ENCODE data around the gene FRMD4B.

FRMD4B gene

GRCh38 chr3:69178838-69179739 lies 206.8 kb downstream of the FRMD4B start:
- Mint-ChIP-seq H3K36me3 (ENCODE audit: low read depth) (peaks cover 86% of the 10 kb centered on the region), H3K9me3 (no peaks in the 10 kb centered on the region), H3K27ac (no peak overlapping the region), H3K27me3 (no peaks in the 10 kb centered on the region), H3K4me3 (no peak overlapping the region), H3K4me1 (ENCODE audit: low read depth) (no peaks in the 10 kb centered on the region)
- intact Hi-C loops (cut with micrococcal nuclease): loop anchor here (10.0 kb wide), 1 partner anchor 144 kb away; no protein-coding TSS in a partner anchor

GRCh38 chr3:69178082-69178481 lies 207.8 kb downstream of the FRMD4B start:
- Mint-ChIP-seq H3K27ac (no peak overlapping the region), H3K4me3 (no peak overlapping the region), H3K36me3 (ENCODE audit: low read depth) (peaks cover 92% of the 10 kb centered on the region), H3K4me1 (ENCODE audit: low read depth) (no peaks in the 10 kb centered on the region), H3K9me3 (no peaks in the 10 kb centered on the region), H3K27me3 (no peaks in the 10 kb centered on the region)
- intact Hi-C loops (cut with micrococcal nuclease): loop anchor here (10.0 kb wide), 1 partner anchor 143 kb away; no protein-coding TSS in a partner anchor

GRCh38 chr3:69174871-69175737 lies 210.8 kb downstream of the FRMD4B start:
- intact Hi-C loops (cut with micrococcal nuclease): loop anchor here (5.0 to 10.0 kb wide), 2 partner anchors 127 to 140 kb away; no protein-coding TSS in a partner anchor
- Mint-ChIP-seq H3K36me3 (ENCODE audit: low read depth) (peaks cover 92% of the 10 kb centered on the region), H3K9me3 (no peaks in the 10 kb centered on the region), H3K4me3 (no peak overlapping the region), H3K27ac (no peak overlapping the region), H3K4me1 (ENCODE audit: low read depth) (no peaks in the 10 kb centered on the region), H3K27me3 (no peaks in the 10 kb centered on the region)

GRCh38 chr3:69174445-69174844 lies 211.4 kb downstream of the FRMD4B start:
- Mint-ChIP-seq H3K27me3 (no peaks in the 10 kb centered on the region), H3K4me3 (no peak overlapping the region), H3K9me3 (no peaks in the 10 kb centered on the region), H3K36me3 (ENCODE audit: low read depth) (peaks cover 91% of the 10 kb centered on the region), H3K27ac (no peak overlapping the region), H3K4me1 (ENCODE audit: low read depth) (no peaks in the 10 kb centered on the region)
- intact Hi-C loops (cut with micrococcal nuclease): loop anchor here (5.0 to 10.0 kb wide), 2 partner anchors 128 to 140 kb away; no protein-coding TSS in a partner anchor

DNA sequence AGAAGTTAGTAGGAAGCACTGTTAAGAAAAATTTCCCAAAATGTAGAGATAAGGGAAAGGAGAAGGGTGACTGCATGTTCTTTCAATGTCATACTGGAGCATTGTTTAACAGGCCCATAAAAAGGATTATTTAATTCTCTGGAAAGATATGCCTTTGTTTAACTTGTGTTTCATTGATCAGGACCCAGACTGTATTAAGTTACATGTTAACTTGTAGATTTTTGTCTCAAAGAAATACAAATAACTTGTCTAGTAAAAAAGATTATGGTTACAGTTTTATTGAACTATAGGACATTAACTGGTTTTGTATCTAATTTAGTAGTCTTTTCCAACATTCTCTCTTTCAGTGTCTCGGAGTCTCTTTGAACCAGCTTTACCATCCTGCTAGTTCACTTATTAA lies 213.8 kb downstream of the FRMD4B start:
- intact Hi-C loops (cut with micrococcal nuclease): loop anchor here (5.0 to 10.0 kb wide), 2 partner anchors 130 to 137 kb away; no protein-coding TSS in a partner anchor
- Mint-ChIP-seq H3K4me1 (ENCODE audit: low read depth) (peaks cover 6% of the 10 kb centered on the region), H3K4me3 (no peak overlapping the region), H3K27me3 (no peaks in the 10 kb centered on the region), H3K36me3 (ENCODE audit: low read depth) (peaks cover 80% of the 10 kb centered on the region), H3K9me3 (no peaks in the 10 kb centered on the region), H3K27ac (no peak overlapping the region)

DNA sequence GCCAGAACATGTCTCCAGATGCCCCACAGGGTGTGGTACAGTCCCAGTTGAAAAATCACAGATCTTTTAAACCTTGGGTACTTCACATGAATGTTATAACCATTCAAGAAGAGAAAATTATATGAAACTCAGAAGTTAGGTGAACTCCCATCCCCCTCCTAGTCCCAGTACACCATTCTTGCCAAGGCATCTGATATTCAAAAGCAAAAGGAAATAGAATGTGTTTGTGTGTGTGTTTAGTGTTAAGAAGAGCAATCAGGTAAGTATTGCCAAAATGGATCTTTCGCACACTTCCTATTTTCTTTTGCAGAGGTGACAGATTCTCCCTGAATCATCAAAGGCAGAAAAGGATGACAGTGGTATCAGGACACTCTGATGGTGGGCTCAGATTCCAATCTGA lies 219.4 kb downstream of the FRMD4B start:
- peaks cover 32% of the 10 kb centered on the region for H3K36me3 Mint-ChIP-seq (ENCODE audit: low read depth)
- H3K4me1 Mint-ChIP-seq (ENCODE audit: low read depth): peaks cover 6% of the 10 kb centered on the region
- H3K27me3 Mint-ChIP-seq: no peaks in the 10 kb centered on the region
- no peak overlapping the region for H3K27ac Mint-ChIP-seq
- intact Hi-C loops (cut with micrococcal nuclease): no loop called here
- H3K4me3 Mint-ChIP-seq: no peak overlapping the region
- no peaks in the 10 kb centered on the region for H3K9me3 Mint-ChIP-seq

GRCh38 chr3:69165744-69166143 lies 220.1 kb downstream of the FRMD4B start:
- Mint-ChIP-seq H3K27me3 (no peaks in the 10 kb centered on the region), H3K27ac (no peak overlapping the region), H3K9me3 (no peaks in the 10 kb centered on the region)

DNA sequence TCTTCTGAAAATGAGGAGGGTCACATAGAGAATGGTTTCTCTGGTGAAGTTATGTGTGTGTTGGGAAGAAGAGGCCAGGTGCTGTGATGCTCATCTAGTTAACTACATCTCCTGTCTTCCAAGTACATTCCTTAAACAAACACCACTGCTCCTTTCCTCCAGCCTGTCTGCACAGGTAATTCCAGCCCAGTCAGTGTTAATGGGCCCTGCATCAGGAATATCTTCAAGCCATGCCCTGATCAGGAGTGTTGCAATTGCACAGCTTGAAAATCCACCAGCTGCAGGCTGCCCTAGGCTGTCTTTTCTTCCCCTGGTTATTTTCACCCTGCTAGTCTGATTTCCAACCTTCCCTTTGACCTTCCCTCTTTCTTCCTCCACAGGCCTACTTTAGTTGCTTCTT lies 221.6 kb downstream of the FRMD4B start:
- H3K27me3 Mint-ChIP-seq: no peaks in the 10 kb centered on the region
- intact Hi-C loops (cut with micrococcal nuclease): loop anchor here (5.0 kb wide), 2 partner anchors 143 to 263 kb away; no protein-coding TSS in a partner anchor
- H3K9me3 Mint-ChIP-seq: no peaks in the 10 kb centered on the region
- peak overlapping the region; percentile 36 for H3K27ac Mint-ChIP-seq
- H3K4me1 Mint-ChIP-seq (ENCODE audit: low read depth): peaks cover 6% of the 10 kb centered on the region
- peaks cover 11% of the 10 kb centered on the region for H3K36me3 Mint-ChIP-seq (ENCODE audit: low read depth)
- no peak overlapping the region for H3K4me3 Mint-ChIP-seq

More at GRCh38 chr3:69165744-69166143, 220.1 kb downstream of the FRMD4B start:
- Mint-ChIP-seq H3K4me1 (ENCODE audit: low read depth) (peaks cover 6% of the 10 kb centered on the region), H3K36me3 (ENCODE audit: low read depth) (peaks cover 25% of the 10 kb centered on the region), H3K4me3 (no peak overlapping the region)
- intact Hi-C loops (cut with micrococcal nuclease): no loop called here

DNA sequence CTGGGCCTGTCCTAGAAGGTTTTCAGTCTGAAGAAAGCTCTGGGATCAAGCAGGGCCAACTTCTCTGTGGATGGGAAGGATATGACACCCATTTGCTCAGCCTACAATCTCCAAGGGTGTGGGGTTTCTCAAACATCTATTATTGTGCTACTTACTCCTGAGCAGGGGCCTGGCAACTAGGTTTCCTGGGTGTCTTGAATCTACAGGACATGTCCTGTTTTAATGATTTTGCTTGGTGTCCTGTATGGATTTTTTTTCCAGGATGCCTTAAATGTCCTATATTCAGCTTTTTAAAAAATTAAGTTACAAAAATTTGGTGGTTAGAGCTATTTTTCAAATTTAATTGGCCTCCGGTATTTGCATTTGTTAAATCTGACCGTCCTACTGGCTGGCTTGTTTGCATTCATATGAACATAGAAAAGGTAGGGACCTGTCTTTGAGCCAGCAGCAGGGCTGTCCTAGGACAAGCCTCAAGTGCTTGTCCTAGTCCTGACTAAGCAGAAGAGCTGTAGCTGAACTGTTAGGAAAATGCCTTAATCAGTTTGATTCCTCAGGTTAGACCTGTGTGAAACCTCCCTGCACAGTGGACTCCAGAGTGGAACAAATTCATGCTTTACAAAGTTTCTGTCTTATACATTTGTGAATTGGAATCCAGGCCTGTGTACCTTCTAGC lies 223.4 kb downstream of the FRMD4B start:
- H3K27me3 Mint-ChIP-seq: no peaks in the 10 kb centered on the region
- H3K4me1 Mint-ChIP-seq (ENCODE audit: low read depth): peaks cover 2% of the 10 kb centered on the region
- H3K9me3 Mint-ChIP-seq: no peaks in the 10 kb centered on the region
- no peak overlapping the region for H3K4me3 Mint-ChIP-seq
- H3K27ac Mint-ChIP-seq: no peak overlapping the region
- peaks cover 3% of the 10 kb centered on the region for H3K36me3 Mint-ChIP-seq (ENCODE audit: low read depth)
- intact Hi-C loops (cut with micrococcal nuclease): loop anchor here (5.0 kb wide), 2 partner anchors 145 to 265 kb away; no protein-coding TSS in a partner anchor

- H3K4me3 Mint-ChIP-seq: no peak overlapping the region
- H3K9me3 Mint-ChIP-seq: no peaks in the 10 kb centered on the region
- H3K27me3 Mint-ChIP-seq: no peaks in the 10 kb centered on the region
- H3K4me1 Mint-ChIP-seq (ENCODE audit: low read depth): no peaks in the 10 kb centered on the region
- intact Hi-C loops (cut with micrococcal nuclease): loop anchor here (1.0 to 5.0 kb wide), 3 partner anchors 146 to 510 kb away; no protein-coding TSS in a partner anchor
- H3K27ac Mint-ChIP-seq: no peak overlapping the region
- H3K36me3 Mint-ChIP-seq (ENCODE audit: low read depth): no peaks in the 10 kb centered on the region
These were observed 224.1 kb downstream of the FRMD4B start for GRCh38 chr3:69161587-69162307.

- no peak overlapping the region for H3K27ac Mint-ChIP-seq
- intact Hi-C loops (cut with micrococcal nuclease): loop anchor here (5.0 kb wide), 2 partner anchors 147 to 267 kb away; no protein-coding TSS in a partner anchor
- H3K4me3 Mint-ChIP-seq: no peak overlapping the region
- no peaks in the 10 kb centered on the region for H3K4me1 Mint-ChIP-seq (ENCODE audit: low read depth)
- H3K36me3 Mint-ChIP-seq (ENCODE audit: low read depth): no peaks in the 10 kb centered on the region
- H3K27me3 Mint-ChIP-seq: no peaks in the 10 kb centered on the region
- no peaks in the 10 kb centered on the region for H3K9me3 Mint-ChIP-seq
These were observed 225.4 kb downstream of the FRMD4B start for GRCh38 chr3:69160525-69160924.

DNA sequence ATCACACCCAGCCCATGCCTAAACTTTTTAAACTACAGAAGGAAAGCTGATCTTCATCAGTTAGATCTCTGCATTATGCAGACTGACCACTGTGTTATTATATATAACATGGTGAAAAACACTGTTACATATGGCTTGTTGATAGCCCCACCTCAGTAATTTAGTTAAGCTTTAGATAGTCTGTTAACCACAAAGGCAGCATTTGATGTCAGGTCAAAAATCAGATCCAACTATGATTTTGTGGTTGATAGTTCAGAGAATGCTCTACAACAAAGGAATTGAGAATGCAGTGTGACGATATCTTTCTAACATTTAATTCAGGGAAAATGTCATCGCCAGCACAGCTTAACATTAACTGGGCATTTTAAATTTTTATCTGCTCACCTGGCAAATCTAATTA lies 225.8 kb downstream of the FRMD4B start:
- Mint-ChIP-seq H3K4me3 (no peak overlapping the region), H3K9me3 (no peaks in the 10 kb centered on the region), H3K4me1 (ENCODE audit: low read depth) (no peaks in the 10 kb centered on the region), H3K27ac (no peak overlapping the region), H3K36me3 (ENCODE audit: low read depth) (no peaks in the 10 kb centered on the region), H3K27me3 (no peaks in the 10 kb centered on the region)
- intact Hi-C loops (cut with micrococcal nuclease): loop anchor here (5.0 kb wide), 2 partner anchors 147 to 267 kb away; no protein-coding TSS in a partner anchor

GRCh38 chr3:69149586-69149985 lies 236.3 kb downstream of the FRMD4B start:
- Mint-ChIP-seq H3K36me3 (ENCODE audit: low read depth) (no peaks in the 10 kb centered on the region), H3K4me3 (no peak overlapping the region), H3K4me1 (ENCODE audit: low read depth) (peaks cover 6% of the 10 kb centered on the region), H3K27ac (no peak overlapping the region), H3K9me3 (no peaks in the 10 kb centered on the region), H3K27me3 (peaks cover 2% of the 10 kb centered on the region)
- intact Hi-C loops (cut with micrococcal nuclease): no loop called here
